ENCODE results near the gene ITGA2B. TPM values are rescaled to one million over a fixed set of nuclear protein-coding genes. Genes with fewer than 3 reads are reported as not detected.

ITGA2B gene
- total RNA-seq, 4 donors from 2014 or later, result 0.31 to 1.2 (median 0.45) TPM; not detected in 1

DNA sequence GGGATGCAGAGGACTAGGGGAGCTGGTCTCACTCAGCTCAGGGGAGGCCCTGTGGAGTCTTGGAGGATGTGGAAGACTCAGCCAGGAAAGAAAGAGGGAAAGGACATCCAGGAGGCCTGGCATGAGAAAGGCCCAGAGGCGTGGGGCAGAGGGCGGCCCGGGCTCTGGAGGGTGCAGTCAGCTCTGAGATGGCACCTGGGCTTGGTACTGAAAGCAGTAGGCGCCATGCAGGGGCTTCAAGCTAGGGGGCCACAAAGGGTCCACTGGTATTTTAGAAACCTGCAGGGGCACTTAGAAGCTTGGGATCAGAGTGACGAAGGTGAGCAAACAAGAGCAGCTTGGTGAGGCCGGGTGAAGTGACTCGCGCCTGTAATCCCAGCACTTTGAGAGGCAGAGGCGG lies 31.4 kb downstream of the ITGA2B start:
- TF ChIP-seq POLR2AphosphoS5 (IDR thresholded peaks at IDR 0.05) (no peak), EP300 (IDR thresholded peaks at IDR 0.05) (no peak), POLR2A (IDR thresholded peaks at IDR 0.05) (no peak)
- TF ChIP-seq, protein P1, sequence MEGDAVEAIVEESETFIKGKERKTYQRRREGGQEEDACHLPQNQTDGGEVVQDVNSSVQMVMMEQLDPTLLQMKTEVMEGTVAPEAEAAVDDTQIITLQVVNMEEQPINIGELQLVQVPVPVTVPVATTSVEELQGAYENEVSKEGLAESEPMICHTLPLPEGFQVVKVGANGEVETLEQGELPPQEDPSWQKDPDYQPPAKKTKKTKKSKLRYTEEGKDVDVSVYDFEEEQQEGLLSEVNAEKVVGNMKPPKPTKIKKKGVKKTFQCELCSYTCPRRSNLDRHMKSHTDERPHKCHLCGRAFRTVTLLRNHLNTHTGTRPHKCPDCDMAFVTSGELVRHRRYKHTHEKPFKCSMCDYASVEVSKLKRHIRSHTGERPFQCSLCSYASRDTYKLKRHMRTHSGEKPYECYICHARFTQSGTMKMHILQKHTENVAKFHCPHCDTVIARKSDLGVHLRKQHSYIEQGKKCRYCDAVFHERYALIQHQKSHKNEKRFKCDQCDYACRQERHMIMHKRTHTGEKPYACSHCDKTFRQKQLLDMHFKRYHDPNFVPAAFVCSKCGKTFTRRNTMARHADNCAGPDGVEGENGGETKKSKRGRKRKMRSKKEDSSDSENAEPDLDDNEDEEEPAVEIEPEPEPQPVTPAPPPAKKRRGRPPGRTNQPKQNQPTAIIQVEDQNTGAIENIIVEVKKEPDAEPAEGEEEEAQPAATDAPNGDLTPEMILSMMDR (IDR thresholded peaks at IDR 0.05), result no peak
- WGBS, 2 donors (ENCODE audit: low coverage in 1 of 2), result 80% methylated on average over 2 of the region's 9 CpGs; no CpG with 5 or more reads in 1 of the 2 donors

DNA sequence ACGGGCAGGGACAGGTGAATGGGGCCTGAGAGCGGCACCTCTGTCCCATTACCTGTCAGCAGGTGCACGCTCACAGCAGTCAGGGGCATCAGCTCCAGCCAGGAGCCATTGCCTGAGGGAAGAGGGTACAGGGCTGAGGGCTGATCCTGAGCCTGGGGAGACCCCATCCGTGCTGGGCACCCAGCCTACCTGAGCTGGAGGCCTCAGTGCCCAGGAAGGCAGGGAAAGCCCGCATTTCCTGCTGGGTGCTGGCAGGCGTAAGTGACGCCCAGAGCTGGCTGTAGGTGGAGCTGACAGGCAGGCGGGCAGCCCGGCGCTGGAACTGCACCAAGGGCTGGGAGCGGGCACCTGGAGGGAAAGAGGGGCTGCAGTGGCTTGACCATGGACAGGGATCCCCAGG lies 33.2 kb downstream of the ITGA2B start:
- no peak overlapping the region for H3K27ac ChIP-seq
- no CpG with 5 or more reads among the region's 11 CpGs for WGBS, 2 donors (ENCODE audit: low coverage in 1 of 2)

More for the DNA sequence above, 31.4 kb downstream of the ITGA2B start:
- Histone ChIP-seq H3K4me1 (peaks cover 0 to 31% (median 3%) of the 10 kb centered on the region in 3 donors), H3K4me3 (no peak overlapping the region), H3K27me3 (peaks cover 9% of the 10 kb centered on the region), H3K9me3 (no peaks in the 10 kb centered on the region), H3K36me3 (peaks cover 0 to 5% of the 10 kb centered on the region in 2 donors), H3K27ac (no peak overlapping the region)
- no peak for ATAC-seq

DNA sequence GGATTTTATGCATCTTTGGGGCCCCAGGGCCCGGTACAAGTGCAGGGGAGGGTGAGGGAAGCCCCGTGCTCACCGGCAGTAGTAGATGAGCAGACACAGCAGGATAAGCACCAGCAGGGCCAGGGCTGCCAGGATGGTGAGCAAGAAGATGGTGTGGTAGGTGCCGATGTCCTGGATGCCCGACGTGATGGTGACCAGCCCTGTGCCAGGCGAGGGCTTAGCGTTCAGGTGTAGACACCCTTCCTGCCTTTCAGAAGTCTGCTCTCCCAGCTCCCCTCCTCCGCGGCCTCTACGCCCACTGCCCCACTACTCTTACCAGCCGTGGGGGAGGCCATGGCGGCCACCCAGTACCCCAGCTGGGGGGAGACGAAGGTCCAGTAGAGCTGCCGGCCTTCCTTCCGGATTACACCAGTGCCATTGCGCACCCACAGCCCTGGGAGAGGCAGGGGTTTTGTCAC lies 33.8 kb downstream of the ITGA2B start:
- H3K27me3 ChIP-seq, result no peaks in the 10 kb centered on the region
- H3K27ac ChIP-seq, result no peak overlapping the region
- H3K4me1 ChIP-seq, result peaks cover 0 to 7% (median 0%) of the 10 kb centered on the region in 3 donors
- ATAC-seq, result no peak
- TF ChIP-seq, protein P1 (IDR thresholded peaks at IDR 0.05), result no peak
- no peak for TF ChIP-seq POLR2AphosphoS5 (IDR thresholded peaks at IDR 0.05)
- TF ChIP-seq POLR2A (IDR thresholded peaks at IDR 0.05), result no peak
- TF ChIP-seq EP300 (IDR thresholded peaks at IDR 0.05), result no peak
- no peaks in the 10 kb centered on the region for H3K9me3 ChIP-seq
- H3K36me3 ChIP-seq, result peaks cover 0 to 28% of the 10 kb centered on the region in 2 donors
- WGBS, 2 donors (ENCODE audit: low coverage in 1 of 2), result 90% methylated on average over 6 of the region's 17 CpGs; no CpG with 5 or more reads in 1 of the 2 donors
- no peak overlapping the region for H3K4me3 ChIP-seq

More for the DNA sequence above, 33.2 kb downstream of the ITGA2B start:
- TF ChIP-seq EP300 (IDR thresholded peaks at IDR 0.05) (no peak), POLR2A (IDR thresholded peaks at IDR 0.05) (no peak), POLR2AphosphoS5 (IDR thresholded peaks at IDR 0.05) (no peak)
- TF ChIP-seq, protein P1 (IDR thresholded peaks at IDR 0.05), result no peak
- H3K4me1 ChIP-seq, result peaks cover 0 to 13% (median 0%) of the 10 kb centered on the region in 3 donors
- peaks cover 0 to 23% of the 10 kb centered on the region in 2 donors for H3K36me3 ChIP-seq
- no peaks in the 10 kb centered on the region for H3K27me3 ChIP-seq
- no peak overlapping the region for H3K4me3 ChIP-seq
- no peak for ATAC-seq
- no peaks in the 10 kb centered on the region for H3K9me3 ChIP-seq

DNA sequence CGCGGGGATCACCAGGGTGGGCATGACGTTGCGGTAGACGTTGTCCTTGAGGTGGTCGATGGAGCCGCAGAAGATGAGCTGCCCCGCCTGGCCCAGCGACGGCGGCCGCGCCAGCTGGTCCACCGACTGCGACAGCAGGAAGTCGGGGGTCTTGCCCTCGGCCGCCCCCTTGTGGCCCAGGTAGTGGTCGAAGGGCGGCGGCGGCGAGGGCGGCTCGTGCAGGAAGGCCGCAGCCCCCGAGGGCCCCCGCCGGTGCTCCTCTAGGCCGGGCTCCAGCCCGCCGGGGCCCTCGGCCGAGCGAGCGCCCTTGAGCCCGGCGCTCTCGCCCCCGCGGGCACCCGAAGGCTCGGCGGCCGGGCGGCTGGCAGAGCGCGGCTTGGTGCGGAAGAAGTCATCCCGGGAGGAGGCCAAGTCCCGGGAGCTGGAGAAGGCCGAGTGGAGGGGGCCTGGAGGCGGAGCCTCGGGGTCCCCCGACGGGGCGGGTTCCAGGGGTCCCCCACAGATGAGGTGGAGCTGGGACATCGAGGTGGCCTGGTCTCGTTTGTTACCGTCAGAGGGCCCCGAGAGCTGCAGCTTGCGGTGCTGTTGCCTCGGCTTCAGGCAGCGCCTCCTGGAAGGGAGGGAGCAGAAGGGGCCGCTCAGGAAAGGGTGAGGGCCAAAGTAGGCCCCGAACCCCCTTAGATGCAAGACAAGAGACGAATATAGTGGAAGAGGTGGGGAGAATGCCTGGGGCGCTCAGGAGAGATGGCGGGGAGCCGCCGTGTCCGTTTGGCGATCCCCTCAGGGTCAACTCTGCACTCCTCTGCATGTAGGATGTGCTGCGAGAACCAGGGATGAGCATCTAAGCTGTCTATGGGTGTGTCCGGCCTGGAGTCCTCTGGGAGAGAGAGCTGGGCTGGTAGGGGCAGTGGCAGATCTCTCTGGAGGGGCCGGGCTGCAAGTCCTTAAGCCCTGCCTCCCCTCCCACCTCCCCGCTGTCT lies 34.6 kb downstream of the ITGA2B start:
- Histone ChIP-seq H3K27me3 (no peaks in the 10 kb centered on the region), H3K4me3 (no peak overlapping the region), H3K27ac (no peak overlapping the region), H3K9me3 (no peaks in the 10 kb centered on the region), H3K36me3 (peaks cover 0 to 36% of the 10 kb centered on the region in 2 donors), H3K4me1 (peaks cover 0 to 7% (median 0%) of the 10 kb centered on the region in 3 donors)
- TF ChIP-seq, protein P1 (IDR thresholded peaks at IDR 0.05), result peak in 3 of 4 experiments; percentile 13 to 40 (median 29)
- no peak for TF ChIP-seq POLR2A (IDR thresholded peaks at IDR 0.05)
- no peak for ATAC-seq
- 89% methylated on average over 10 of the region's 77 CpGs; no CpG with 5 or more reads in 1 of the 2 donors for WGBS, 2 donors (ENCODE audit: low coverage in 1 of 2)
